ENCODE data around the gene GPR82.

DNA sequence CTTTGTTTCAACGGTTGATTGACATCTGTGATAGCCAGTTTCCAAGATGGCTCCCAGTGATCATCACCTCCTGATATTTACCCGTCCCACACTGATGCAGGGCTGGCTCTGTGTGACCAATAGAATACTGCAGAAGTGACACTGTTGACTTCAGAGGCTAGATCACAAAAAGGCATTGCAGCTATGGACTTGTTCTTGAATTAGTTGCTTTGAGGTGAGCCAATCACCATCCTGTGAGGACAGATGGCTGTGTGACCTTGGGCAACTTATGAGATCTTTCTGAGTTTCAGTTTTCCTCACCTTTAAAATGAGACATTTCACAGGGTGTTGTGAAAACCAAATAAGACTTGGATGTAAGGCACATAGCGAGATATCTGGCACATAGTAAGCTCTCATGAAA, 1.8 kb upstream of the GPR82 start:
- TF ChIP-seq, protein P1, sequence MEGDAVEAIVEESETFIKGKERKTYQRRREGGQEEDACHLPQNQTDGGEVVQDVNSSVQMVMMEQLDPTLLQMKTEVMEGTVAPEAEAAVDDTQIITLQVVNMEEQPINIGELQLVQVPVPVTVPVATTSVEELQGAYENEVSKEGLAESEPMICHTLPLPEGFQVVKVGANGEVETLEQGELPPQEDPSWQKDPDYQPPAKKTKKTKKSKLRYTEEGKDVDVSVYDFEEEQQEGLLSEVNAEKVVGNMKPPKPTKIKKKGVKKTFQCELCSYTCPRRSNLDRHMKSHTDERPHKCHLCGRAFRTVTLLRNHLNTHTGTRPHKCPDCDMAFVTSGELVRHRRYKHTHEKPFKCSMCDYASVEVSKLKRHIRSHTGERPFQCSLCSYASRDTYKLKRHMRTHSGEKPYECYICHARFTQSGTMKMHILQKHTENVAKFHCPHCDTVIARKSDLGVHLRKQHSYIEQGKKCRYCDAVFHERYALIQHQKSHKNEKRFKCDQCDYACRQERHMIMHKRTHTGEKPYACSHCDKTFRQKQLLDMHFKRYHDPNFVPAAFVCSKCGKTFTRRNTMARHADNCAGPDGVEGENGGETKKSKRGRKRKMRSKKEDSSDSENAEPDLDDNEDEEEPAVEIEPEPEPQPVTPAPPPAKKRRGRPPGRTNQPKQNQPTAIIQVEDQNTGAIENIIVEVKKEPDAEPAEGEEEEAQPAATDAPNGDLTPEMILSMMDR (IDR thresholded peaks at IDR 0.05): no peak
- TF ChIP-seq POLR2A (IDR thresholded peaks at IDR 0.05) (no peak), POLR2AphosphoS5 (IDR thresholded peaks at IDR 0.05) (no peak), EP300 (IDR thresholded peaks at IDR 0.05) (no peak)
